SH-SY5Y (cell line): ENCODE measurements around the gene KRT37.

Source experiments
- GATA2 ChIP-seq: IDR thresholded peaks from 2 replicates; pipeline ENCODE4 v1.6.1; 2011; ENCODE audit warnings: mild to moderate bottlenecking, low read depth, low read length
- GATA3 ChIP-seq: IDR thresholded peaks from 2 replicates; pipeline ENCODE4 v1.6.1; 2011; ENCODE audit warnings: low read depth, mild to moderate bottlenecking, low read length, moderate library complexity

KRT37 gene

DNA sequence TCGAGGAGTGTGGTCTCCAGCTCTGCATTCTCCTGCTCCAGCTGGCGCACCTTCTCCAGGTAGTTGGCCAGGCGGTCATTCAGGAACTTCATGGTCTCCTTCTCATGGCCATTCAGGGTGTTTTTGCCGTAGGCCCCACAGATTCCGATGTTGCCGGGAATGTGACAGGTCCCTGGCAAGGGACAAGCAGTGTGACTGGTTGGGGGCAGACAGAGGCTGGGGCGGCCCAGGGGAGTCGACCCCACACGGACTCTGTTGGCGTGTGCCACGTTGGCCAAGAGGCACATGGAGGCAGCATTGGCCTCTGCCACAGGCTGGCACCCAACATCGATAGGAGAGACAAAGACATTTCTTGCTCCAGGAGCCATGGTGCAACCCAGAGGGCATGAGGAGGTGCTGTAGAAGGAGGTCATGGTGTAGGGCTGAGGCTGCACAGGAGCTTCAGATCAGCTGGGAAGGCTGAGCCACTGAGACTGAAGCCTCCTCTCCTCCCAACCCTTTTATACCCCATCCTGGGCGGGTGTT lies at the start of gene KRT37:
KRT37 (minus strand) TSS at position 475 of the 525 bp plus-strand sequence; CDS start at position 413, 62 bp downstream.
- TF ChIP-seq GATA2 (no peak), GATA3 (no peak)

DNA sequence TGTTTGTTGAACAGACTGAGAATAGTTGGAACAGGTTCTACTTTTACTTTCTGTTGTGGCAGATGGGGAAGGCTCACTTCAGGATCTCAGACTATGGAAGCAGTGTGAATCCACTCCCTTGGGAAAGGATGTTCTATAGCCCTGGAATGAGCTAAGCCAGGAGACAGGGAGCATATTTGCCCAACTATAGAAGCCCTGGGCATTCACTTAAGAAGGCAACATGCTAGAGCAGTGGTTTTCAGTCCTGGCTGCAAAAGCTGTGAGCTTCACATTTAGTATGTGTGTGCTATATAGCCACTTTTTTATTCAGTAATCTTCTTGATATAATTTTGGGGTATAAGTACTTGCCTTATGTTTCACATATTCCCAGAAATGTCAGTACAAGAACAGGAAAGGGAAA lies 44.0 kb upstream of the KRT37 start:
- TF ChIP-seq GATA2 (no peak), GATA3 (no peak)

GRCh38 chr17:41467561-41467960 lies 43.2 kb upstream of the KRT37 start:
- TF ChIP-seq GATA2 (no peak), GATA3 (no peak)

DNA sequence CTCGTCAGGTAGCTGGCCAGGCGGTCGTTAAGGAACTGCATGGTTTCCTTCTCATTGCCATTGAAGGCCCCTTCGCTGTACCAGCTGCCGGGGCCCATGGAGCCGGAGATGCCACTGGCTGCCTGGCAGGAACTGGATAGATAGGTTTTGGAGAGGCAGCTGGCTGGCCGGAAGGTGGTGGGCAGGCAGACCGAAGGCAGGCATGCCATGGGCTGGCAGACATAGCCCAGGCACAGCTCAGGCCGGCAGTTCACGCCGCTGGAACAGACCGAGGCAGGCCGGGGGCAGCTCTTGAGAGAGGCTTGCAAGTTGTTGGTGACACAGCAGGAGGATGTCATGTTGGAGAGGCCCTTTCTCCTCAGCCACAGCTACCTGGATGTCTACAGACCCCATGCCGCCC lies 42.6 kb upstream of the KRT37 start, which contains the start of gene KRT32:
KRT32 (minus strand) TSS at position 399 of the 400 bp plus-strand sequence; CDS start at position 338, 61 bp downstream.
- TF ChIP-seq GATA2 = no peak
- no peak for TF ChIP-seq GATA3

DNA sequence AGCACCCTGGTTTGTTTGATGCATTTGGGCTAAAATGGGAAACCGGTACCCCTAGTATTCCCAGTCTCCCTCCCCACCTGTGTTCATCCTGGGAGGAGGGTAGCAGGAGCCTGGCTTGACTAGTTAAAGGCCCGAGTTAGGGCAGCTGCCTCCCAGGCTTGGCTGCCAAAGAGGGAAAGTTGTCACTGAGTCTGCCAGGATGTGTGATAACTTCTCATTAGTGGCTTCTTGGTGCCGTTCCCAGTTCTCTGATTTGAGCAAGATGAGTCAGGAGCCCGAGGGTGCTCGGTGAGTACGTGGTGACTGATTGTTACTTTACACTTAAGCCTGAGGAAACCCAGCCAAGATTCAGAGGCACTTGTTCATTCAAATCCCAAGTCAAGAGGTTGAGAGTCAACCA lies 40.3 kb upstream of the KRT37 start:
- TF ChIP-seq GATA2 (no peak), GATA3 (no peak)

GRCh38 chr17:41464173-41464572 lies 39.8 kb upstream of the KRT37 start:
- TF ChIP-seq GATA3 (no peak), GATA2 (no peak)

DNA sequence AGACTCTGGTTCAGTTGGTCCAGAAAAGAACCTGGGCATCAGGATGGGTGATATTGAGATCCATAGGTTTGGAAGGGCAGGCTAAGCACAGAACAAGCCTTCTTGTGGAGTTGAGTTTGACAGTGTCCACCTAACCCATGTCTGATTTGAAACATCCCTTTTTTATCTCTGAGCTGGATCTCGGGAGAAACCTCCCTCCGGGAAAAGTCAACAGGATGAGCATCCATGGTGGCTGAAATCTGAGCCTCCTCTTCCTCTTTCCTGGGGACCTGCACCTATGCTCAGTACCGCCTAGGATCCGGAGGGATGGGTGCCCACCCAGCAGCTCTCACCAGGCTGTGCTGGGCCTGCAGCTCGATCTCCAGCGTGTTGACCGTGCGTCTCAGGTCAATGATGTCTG lies 39.4 kb upstream of the KRT37 start:
- TF ChIP-seq GATA3 (no peak), GATA2 (no peak)

DNA sequence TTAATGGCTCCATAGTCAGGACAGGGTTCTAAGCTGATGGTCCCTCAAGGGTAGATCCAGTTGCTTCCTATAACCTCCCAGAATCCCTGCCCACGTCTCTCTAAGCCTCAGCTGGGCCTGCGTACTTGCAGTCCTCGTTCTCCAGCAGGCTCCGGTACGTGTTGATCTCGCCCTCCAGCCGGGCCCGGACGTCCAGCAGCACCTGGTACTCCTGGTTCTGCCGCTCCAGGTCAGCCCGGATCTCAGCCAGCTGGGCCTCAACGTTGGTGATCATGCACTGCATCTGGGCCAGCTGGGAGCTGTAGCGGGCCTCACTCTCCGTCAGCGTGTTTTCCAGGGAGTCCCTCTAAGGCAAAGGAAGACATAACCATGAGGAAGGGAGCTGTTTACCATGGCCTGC lies 38.3 kb upstream of the KRT37 start:
- TF ChIP-seq GATA3 = no peak
- no peak for TF ChIP-seq GATA2

DNA sequence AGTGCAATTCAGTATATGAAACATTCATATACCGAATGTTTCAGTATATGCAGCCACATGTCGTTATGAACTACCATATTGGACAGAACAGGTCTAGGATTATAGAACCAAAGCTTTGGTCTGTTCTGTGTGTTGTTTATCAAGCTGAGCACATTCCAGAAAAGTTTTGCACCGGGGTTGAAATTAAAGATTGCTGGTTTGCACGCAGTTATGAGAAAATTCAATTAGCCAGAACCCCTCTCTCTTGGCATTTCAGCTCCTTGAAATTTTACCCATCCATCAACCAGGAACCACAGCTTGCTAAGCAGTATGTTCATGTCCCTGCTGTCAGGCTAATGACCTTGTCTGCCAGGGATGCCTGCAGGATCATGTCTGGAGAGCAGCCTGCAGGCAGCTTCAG lies 33.3 kb upstream of the KRT37 start:
- TF ChIP-seq GATA3 = no peak
- TF ChIP-seq GATA2 = no peak

GRCh38 chr17:41456204-41456603 lies 31.8 kb upstream of the KRT37 start:
- no peak for TF ChIP-seq GATA3
- TF ChIP-seq GATA2 = no peak

- TF ChIP-seq GATA3 (no peak), GATA2 (no peak)
Observed at GRCh38 chr17:41455236-41455635, 30.9 kb upstream of the KRT37 start.

DNA sequence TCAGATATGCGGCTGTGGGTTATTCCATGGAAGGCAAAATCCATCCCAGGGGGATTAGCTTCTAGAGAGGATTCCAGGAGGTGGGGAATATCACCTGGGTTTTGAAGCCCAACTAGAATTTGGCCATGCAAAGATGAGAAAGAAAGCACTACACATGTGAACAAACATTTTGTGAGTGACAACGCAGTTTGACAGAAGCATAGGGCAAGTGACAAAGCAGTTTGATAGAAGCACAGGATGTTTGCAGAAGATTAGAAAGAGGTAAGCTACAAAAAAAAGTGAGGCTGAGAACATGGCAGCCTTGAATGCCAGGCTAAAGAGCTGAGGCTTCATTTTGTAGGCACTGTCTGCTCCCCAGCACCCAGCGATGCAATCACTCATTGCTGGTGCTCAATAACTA lies 28.7 kb upstream of the KRT37 start:
- TF ChIP-seq GATA2 (no peak), GATA3 (no peak)

DNA sequence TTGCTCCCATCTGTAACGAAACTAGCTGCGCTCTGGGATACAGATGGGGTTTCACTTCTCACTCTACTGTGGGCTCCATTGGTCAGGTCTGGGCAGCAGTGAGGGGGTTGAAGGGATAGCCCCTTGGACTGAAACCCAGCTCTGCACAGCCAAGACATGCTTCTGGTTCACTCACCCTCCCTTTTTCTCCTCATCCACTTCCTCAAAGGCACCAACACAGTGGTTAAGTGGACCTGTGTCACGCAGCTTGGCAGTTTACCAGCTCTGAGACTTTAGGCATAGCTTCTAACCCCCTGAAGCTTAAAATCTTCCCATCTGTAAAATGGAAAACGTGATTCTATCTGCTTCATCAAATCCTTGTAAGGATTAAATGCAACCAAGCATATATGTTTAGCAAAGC lies 27.9 kb upstream of the KRT37 start:
- TF ChIP-seq GATA2 (no peak), GATA3 (no peak)

- no peak for TF ChIP-seq GATA3
- no peak for TF ChIP-seq GATA2
Observed at GRCh38 chr17:41451154-41451728, 26.9 kb upstream of the KRT37 start.

GRCh38 chr17:41449008-41449407 lies 24.6 kb upstream of the KRT37 start:
- no peak for TF ChIP-seq GATA3
- no peak for TF ChIP-seq GATA2

DNA sequence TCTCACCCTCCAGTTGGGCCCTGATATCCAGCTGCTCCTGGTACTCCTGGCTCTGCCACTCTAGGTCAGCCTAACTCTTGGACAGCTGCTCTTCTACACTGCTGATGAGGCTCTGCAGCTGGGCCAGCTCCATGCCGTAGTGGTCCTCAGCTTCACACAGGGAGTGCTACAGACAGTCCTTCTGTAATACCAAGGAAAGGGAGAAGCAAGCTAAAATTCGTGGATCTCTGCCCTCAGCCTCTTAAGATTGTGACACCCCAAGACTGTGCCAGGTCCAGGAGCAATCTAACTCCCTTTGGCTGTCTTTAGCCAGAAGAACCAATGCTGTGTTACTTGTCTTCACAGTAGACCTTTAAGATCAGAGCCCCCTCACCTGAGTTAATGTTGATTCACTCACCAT lies 24.1 kb upstream of the KRT37 start:
- TF ChIP-seq GATA2 (no peak), GATA3 (no peak)

- no peak for TF ChIP-seq GATA2
Observed at GRCh38 chr17:41446806-41447205, 22.4 kb upstream of the KRT37 start.

- TF ChIP-seq GATA3 = no peak
- no peak for TF ChIP-seq GATA2
Observed at GRCh38 chr17:41444640-41445039, 20.3 kb upstream of the KRT37 start.
